Measurements from ENCODE around the gene FKBP6.
"Not testable (repeated sequence)": the region's sequence is repeated elsewhere in the genome, so short reads cannot be mapped to it uniquely, and the experiment has no call there.

Gene FKBP6

DNA sequence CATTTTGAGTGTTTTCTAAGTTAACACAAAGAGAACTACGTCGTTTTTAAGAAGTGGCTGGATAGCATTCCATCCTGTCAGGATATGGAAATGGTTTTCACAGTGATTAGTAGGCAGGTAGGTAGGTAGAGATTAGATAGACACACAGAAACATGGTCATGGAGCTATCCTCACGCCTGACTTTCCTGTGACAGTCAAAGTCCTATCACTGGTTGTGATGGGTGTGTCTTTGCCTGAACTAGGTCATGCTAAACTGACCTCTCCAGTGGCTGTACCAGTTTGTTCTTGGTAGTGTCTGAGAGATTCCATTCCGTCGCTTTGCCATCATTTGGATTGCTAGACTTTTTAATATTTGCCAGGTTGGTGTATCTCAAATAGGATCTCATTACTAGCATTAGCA, 28.2 kb downstream of the FKBP6 start:
- DNase-seq (ENCODE audit: low spot score), result no peak

DNA sequence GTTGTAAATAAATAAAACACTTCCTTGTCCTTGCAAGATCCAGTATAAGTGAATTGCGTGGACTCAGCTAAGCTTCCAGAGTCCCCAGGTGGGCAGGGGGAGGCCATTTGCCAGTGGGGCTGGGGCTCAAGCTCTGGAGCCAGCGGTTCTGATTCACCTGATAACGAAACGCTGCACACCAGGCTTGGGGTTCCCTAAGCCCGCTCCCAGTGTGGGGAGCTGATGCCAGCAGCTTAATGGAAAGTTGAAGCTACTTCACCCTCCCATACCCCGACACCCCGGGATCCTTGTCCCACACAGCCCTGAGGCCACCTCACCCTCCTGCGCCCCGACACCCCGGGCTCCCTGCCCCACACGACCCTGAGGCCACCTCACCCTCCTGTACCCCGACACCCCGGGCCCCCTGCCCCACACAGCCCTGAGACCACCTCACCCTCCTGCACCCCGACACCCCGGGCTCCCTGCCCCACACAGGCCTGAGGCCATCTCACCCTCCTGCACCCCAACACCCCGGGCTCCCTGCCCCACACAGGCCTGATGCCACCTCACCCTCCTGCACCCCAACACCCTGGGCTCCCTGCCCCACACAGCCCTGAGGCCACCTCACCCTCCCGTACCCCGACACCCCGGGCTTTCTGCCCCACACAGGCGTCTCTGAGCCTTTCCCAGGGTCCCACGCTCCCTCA, 30.8 kb downstream of the FKBP6 start:
- DNase-seq (ENCODE audit: low spot score), result no peak

GRCh38 chr7:73359306-73359705, 31.3 kb downstream of the FKBP6 start:
- no peak for DNase-seq (ENCODE audit: low spot score)

DNA sequence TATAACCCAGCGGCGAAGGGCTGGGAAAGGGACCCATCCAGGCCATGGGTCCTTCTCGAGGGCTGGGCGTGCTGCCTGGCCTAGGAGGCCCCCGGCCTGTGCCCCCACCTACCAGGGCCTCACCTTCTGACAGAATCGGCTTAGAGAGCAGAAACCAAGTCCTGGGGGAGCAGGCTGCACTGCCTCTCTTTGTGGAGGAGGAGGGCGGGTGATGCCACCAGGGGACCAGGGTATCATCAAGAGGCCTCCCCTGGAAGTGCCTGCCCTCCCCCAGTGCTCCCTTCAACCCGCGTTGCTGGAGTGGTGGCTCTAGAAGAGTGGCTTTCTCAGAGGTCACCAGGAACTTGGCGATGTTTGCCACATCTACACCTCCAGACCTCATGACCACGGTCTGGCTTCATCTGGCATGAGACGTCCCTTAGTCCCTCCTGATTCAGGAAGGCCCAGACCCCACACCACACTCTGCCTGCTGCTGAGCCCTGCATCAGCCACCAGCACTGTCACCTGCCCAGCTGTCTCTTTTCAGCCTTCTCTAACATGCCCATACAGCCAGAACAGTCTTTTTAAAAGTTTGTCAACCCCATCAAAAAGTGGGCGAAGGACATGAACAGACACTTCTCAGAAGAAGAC, 31.9 kb downstream of the FKBP6 start:
- no peak for DNase-seq (ENCODE audit: low spot score)

- DNase-seq (ENCODE audit: low spot score), result not testable (repeated sequence)
Measured at GRCh38 chr7:73360590-73360989, 32.6 kb downstream of the FKBP6 start.

- DNase-seq (ENCODE audit: low spot score), result no peak
Measured at GRCh38 chr7:73363225-73364005, 35.5 kb downstream of the FKBP6 start.

DNA sequence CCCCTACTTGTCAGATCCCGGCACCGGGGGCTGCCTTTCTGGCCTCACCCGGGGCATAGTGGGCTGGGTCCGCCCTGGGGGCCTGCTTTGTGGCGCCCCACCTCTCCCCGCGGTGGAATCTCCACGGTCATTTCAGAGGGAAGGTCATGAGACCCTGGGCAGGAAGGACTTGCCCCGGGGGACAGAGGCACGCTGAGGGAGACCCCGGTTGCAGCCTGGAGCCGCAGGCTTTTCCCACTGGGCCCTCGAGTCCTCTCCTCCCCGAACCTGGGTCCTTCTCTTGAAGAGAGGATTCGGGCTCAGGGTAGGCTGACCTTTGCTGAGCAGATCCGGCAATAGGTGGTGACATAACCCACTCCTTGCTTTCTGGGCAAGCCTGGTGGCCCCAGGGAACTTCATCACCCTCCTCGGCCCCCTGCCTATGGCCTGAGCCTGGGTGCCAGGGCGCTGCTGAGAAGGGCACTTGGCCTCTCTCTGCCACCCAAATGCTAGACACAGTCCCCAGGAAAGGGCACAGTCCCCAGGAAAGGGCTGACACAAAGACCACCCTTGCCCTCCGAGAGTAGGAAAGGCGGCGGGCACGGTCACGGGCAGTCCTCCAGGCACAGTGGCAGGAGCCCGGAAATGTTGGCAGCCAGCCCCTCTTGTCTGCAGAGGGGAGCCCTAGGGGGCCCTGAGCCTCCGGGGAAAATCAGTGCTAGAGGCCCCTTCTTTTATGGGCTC, 36.2 kb downstream of the FKBP6 start:
- no peak for DNase-seq (ENCODE audit: low spot score)

GRCh38 chr7:73366127-73366526, 38.2 kb downstream of the FKBP6 start:
- no peak for DNase-seq (ENCODE audit: low spot score)

GRCh38 chr7:73366990-73367389, 39.0 kb downstream of the FKBP6 start:
- no peak for DNase-seq (ENCODE audit: low spot score)

- no peak for DNase-seq (ENCODE audit: low spot score)
Measured at GRCh38 chr7:73369009-73369408, 41.0 kb downstream of the FKBP6 start.

DNA sequence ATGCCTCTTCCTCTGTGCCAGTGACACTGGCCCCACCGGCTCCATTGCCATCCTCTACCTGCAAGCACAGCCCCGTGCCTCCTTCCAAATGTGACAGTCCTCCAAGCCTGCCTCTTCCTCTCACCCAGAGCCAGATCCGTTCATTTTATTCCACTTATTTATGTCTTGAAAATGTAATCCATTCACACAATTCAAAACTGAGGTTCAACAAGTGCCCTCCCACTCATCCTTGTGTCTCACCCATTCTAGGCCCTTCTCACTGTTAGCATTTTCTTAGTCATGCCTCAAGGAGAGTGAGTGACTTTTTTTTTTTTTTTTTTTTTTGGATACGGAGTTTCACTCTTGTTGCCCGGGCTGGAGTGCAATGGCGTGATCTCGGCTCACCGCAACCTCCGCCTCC, 41.7 kb downstream of the FKBP6 start:
- no peak for DNase-seq (ENCODE audit: low spot score)

DNA sequence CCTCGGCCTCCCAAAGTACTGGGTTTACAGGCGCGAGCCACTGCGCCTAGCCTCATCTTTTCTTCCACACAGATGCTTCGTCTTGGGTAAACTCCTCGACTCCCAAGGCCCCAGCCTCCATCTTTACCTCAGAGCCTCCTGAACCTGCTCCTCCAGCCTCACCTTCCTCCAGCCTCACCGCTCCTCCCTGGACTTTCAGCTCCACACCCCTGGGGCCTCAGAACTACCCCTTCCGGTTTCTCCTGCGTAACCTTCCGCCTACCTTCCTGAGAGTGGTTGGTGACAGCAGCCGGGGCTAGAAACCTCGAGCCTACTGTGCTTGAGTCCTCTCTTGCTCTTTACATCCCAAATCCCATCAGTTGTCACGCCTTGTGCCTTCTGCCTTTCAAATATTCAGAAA, 45.8 kb downstream of the FKBP6 start:
- DNase-seq (ENCODE audit: low spot score), result no peak

GRCh38 chr7:73376262-73376661, 48.3 kb downstream of the FKBP6 start:
- not testable (repeated sequence) for DNase-seq (ENCODE audit: low spot score)

DNA sequence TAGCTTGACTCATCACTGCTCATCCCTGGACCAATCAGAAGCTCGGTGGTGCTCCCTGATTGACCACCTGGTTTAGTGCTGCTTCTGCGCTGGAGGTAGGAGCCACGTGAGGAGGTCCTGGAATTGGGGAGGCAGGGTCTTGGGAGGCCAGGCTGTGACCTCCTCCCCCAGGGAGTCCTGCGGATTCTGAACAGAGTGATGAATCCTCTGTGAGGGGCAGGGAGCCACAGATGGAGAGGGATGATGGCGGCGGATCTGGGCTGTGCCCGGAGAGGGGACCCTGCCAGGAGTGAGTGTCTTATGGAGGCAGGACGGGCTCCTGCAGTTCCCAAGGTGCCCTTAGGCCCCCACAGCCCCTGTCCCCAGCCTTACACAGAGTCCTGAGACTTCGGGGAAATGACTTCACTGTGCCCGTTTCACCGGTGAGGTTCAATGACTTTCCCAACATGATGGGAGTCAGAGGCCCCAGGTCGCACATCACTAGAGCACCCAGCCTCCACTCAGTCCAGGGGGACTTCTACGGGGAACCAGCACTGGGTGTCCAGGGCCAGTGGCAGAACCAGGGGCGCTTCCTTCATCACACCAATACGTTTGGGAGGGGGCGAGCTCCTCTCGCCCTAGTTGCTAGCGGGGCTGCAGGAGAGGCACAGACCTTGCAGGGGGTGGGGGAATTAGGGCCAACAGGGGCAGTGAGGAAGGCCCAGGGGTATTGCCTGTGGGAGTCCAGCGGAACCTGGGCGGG, 48.9 kb downstream of the FKBP6 start:
- DNase-seq (ENCODE audit: low spot score), result no peak

GRCh38 chr7:73377413-73378200, 49.6 kb downstream of the FKBP6 start:
- not testable (repeated sequence) for DNase-seq (ENCODE audit: low spot score)

- DNase-seq (ENCODE audit: low spot score), result no peak
Measured at GRCh38 chr7:73382934-73383503, 55.1 kb downstream of the FKBP6 start.

DNA sequence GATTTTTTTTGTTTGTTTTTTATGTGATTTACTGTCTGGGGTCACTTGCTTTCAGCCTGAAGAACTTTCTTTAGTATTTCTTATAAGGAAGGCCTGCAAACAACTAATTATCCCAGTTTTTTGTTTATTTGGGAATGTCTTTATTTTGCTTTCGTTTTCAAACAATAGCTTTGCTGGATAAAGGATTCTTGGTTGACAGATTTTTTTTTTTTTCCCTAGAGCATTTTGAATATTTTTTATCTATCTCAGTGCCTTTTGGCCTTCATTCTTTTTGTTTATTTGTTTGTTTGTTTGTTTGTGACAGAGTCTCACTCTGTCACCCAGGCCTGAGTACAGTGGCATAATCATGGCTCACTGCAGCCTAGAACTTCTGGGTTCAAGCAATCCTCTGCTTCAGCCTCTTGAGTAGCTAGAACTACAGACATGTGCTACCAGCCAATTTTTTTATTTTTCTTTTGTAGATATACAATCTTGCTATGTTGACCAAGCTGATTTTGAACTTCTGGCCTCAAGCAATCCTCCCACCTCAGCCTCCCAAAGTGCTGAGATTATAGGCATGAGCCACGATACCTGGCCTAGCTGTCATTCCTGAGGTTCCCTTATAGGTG, 59.4 kb downstream of the FKBP6 start:
- no peak for DNase-seq (ENCODE audit: low spot score)

DNA sequence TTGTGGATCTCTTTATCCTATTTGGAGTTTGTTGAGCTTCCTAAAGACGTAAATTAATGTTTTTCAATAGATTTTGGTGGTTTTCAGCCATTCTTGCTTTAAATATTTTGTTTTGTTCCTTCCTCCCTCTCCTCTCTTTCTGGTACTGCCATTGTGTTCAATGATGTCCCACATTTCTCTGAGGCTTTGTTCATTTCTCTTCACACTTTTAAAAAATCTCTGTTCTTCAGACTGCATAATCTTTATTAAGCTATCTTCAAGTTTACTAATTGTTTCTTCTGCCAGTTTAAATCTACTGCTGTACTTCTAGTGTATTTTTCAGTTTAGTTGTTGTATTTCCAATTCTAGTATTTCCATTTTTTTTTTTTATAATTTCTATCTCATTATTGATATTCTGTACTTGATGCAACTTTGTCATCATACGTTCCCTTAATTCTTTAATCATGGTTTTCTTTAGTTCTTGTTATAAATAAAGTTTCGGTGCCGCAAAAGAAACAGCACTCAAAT, 60.0 kb downstream of the FKBP6 start:
- no peak for DNase-seq (ENCODE audit: low spot score)

- no peak for DNase-seq (ENCODE audit: low spot score)
Measured at GRCh38 chr7:73391396-73391795, 63.4 kb downstream of the FKBP6 start.

DNA sequence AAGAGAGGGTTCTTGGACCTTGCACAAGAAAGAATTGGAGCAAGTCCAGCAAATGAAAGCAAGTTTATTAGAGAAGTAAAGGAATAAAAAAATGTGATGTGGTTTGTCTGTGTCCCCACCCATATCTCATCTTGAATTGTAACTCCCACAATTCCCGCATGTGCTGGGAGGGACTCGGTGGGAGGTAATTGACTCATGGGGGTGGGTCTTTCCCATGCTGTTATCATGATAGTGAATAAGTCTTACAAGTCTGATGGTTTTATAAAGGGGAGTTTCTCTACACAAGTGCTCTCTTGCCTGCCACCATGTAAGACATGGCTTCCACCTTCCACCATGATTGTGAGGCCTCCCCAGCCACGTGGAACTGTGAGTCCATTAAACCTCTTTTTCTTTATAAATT, 66.5 kb downstream of the FKBP6 start:
- no peak for DNase-seq (ENCODE audit: low spot score)
